Keratinocyte (primary cell): ENCODE data around the gene RPEL1. TPM values are rescaled to one million over a fixed set of nuclear protein-coding genes. Genes with fewer than 3 reads are reported as not detected.

ENCODE experiments used
- DNase-seq: peaks from one replicate; pipeline ENCODE4 v3.0.0-alpha.2; 2011; ENCODE audit warnings: low read depth, missing footprints, low spot score
- FAIRE-seq: peaks from 2 replicates; lab custom pipeline; 2011; peaks lifted over from hg19 to GRCh38; lab: Jason Lieb, UNC
- H2AFZ ChIP-seq: 2 replicates; pipeline ENCODE4 v1.6.0; 2012; ENCODE audit warnings: low read length, control low read depth, inconsistent platforms; ENCODE audit not compliant: control insufficient read depth
- H3K27ac ChIP-seq: 2 replicates; pipeline ENCODE4 v1.5.1; 2011; ENCODE audit warnings: low read length; ENCODE audit not compliant: control insufficient read depth, insufficient read depth
- H3K27me3 ChIP-seq: 3 replicates; pipeline ENCODE4 v1.6.0; 2011; ENCODE audit warnings: low read length; ENCODE audit not compliant: control insufficient read depth, insufficient read depth; ENCODE audit errors: extremely low read depth
- H3K36me3 ChIP-seq, 2 experiments: 2 replicates in 1 of 2; 3 replicates in 1 of 2; pipeline ENCODE4 v1.5.1; 2011; ENCODE audit warnings: low read length in 2 of 2, mild to moderate bottlenecking in 1 of 2; ENCODE audit not compliant: control insufficient read depth in 2 of 2, insufficient read depth in 2 of 2; ENCODE audit errors: extremely low read depth in 1 of 2
- H3K4me1 ChIP-seq: 3 replicates; pipeline ENCODE4 v1.5.1; 2011; ENCODE audit warnings: low read length; ENCODE audit not compliant: control insufficient read depth, insufficient read depth; ENCODE audit errors: extremely low read depth
- H3K4me2 ChIP-seq: 3 replicates; pipeline ENCODE4 v1.6.0; 2011; ENCODE audit warnings: low read depth, low read length; ENCODE audit not compliant: control insufficient read depth, insufficient read depth; ENCODE audit errors: extremely low read depth
- H3K4me3 ChIP-seq, 3 experiments: fragments of 200-600 bp in 1 of 3; sonication (generic) in 1 of 3; 2 replicates in 2 of 3; 3 replicates in 1 of 3; pipeline ENCODE4 v1.5.1; 2011 to 2016; ENCODE audit warnings: low read length in 3 of 3, mild to moderate bottlenecking in 3 of 3, control low read depth in 2 of 3, inconsistent platforms in 1 of 3, low read depth in 1 of 3, mixed read lengths in 1 of 3, mixed run types in 1 of 3, moderate library complexity in 1 of 3; ENCODE audit not compliant: control insufficient read depth in 2 of 3, insufficient read depth in 2 of 3; ENCODE audit errors: extremely low read depth in 1 of 3
- H3K79me2 ChIP-seq: 2 replicates; pipeline ENCODE4 v1.6.0; 2012; ENCODE audit warnings: low read length; ENCODE audit not compliant: control insufficient read depth, insufficient read depth
- H3K9ac ChIP-seq: 3 replicates; pipeline ENCODE4 v1.6.0; 2011; ENCODE audit warnings: low read length; ENCODE audit not compliant: control insufficient read depth, insufficient read depth; ENCODE audit errors: extremely low read depth
- H3K9me1 ChIP-seq: 3 replicates; pipeline ENCODE4 v1.6.0; 2011; ENCODE audit warnings: low read length; ENCODE audit not compliant: control insufficient read depth, insufficient read depth; ENCODE audit errors: extremely low read depth
- H3K9me3 ChIP-seq: 2 replicates; pipeline ENCODE4 v1.5.1; 2012; ENCODE audit warnings: low read depth, low read length; ENCODE audit not compliant: control insufficient read depth
- H4K20me1 ChIP-seq: 3 replicates; pipeline ENCODE4 v1.6.0; 2011; ENCODE audit warnings: low read length; ENCODE audit not compliant: control insufficient read depth, insufficient read depth; ENCODE audit errors: extremely low read depth
- CTCF ChIP-seq, 3 experiments: IDR thresholded peaks in 1 of 3; conservative IDR thresholded peaks in 1 of 3; optimal IDR thresholded peaks in 1 of 3; 2 replicates in 2 of 3; 3 replicates in 1 of 3; pipeline versions ENCODE3 to v1.5.1; 2011; ENCODE audit warnings: low read length in 3 of 3, mild to moderate bottlenecking in 3 of 3, moderate library complexity in 2 of 3, control low read depth in 1 of 3, inconsistent platforms in 1 of 3; ENCODE audit not compliant: insufficient read depth in 2 of 3; ENCODE audit errors: extremely low read depth in 1 of 3
- EZH2 ChIP-seq: IDR thresholded peaks from one replicate; pipeline ENCODE4 v1.6.1; 2012; ENCODE audit warnings: inconsistent platforms, mild to moderate bottlenecking, low read length, moderate library complexity
- dilution Hi-C: fragments of 300-500 bp; cut with MboI; formaldehyde crosslinking; loops from one replicate; pipeline ENCODE4 v1.7.0; 2020; ENCODE audit warnings: low sequenced_read_pairs; ENCODE audit not compliant: extremely low pct_ligation_motif_present
- polyA plus RNA-seq, 5 experiments: library from polyadenylated mRNA; depleted of rRNA in 3 of 5; stranded (reverse) in 3 of 5; stranded (forward) in 1 of 5; unstranded in 1 of 5; fragments of >200 nt; gene quantifications; 1 replicate in 1 of 5; 2 replicates in 3 of 5; 3 replicates in 1 of 5; pipeline versions ENCODE4 v1.2.1 to v1.2.3, GENCODE V29; 2011 to 2012; ENCODE audit warnings: missing spikeins in 2 of 5, low read depth in 1 of 5, low replicate concordance in 1 of 5

Gene RPEL1
- polyA plus RNA-seq, 1 donor (not counting 4 experiments of a cell fraction or from before 2014, with no cell fraction given) = 0.04 TPM

GRCh38 chr10:103199488-103199887, 46.2 kb upstream of the RPEL1 start:
- dilution Hi-C loops = no loop called here
- no peak for FAIRE-seq
- TF ChIP-seq CTCF (optimal IDR thresholded peaks at IDR 0.05 in 1 of 3, IDR thresholded peaks at IDR 0.05 in 1 of 3, conservative IDR thresholded peaks at IDR 0.05 in 1 of 3; ENCODE audit: extremely low read depth in 1 of 3, insufficient read depth in 2 of 3, low read length in 3 of 3) (no peak), EZH2 (no peak)
- no peak overlapping the region for H2AFZ ChIP-seq
- H3K9me1 ChIP-seq = no peaks in the 10 kb centered on the region
- no peaks in the 10 kb centered on the region for H3K4me1 ChIP-seq
- no peak overlapping the region for H3K27ac ChIP-seq
- H3K79me2 ChIP-seq = no peaks in the 10 kb centered on the region
- DNase-seq = no peak
- no peak overlapping the region for H3K4me3 ChIP-seq
- H4K20me1 ChIP-seq = no peaks in the 10 kb centered on the region
- H3K27me3 ChIP-seq = no peaks in the 10 kb centered on the region
- H3K4me2 ChIP-seq = no peak overlapping the region
- H3K36me3 ChIP-seq = no peaks in the 10 kb centered on the region
- no peak overlapping the region for H3K9ac ChIP-seq
- H3K9me3 ChIP-seq = no peaks in the 10 kb centered on the region

- Histone ChIP-seq H3K36me3 (no peaks in the 10 kb centered on the region), H3K4me2 (no peak overlapping the region), H3K9me1 (no peaks in the 10 kb centered on the region), H3K4me1 (no peaks in the 10 kb centered on the region), H2AFZ (no peak overlapping the region), H3K9ac (no peak overlapping the region), H3K27me3 (no peaks in the 10 kb centered on the region), H3K79me2 (no peaks in the 10 kb centered on the region), H3K9me3 (no peaks in the 10 kb centered on the region), H3K27ac (no peak overlapping the region), H3K4me3 (no peak overlapping the region), H4K20me1 (no peaks in the 10 kb centered on the region)
- dilution Hi-C loops = no loop called here
- TF ChIP-seq CTCF (optimal IDR thresholded peaks at IDR 0.05 in 1 of 3, IDR thresholded peaks at IDR 0.05 in 1 of 3, conservative IDR thresholded peaks at IDR 0.05 in 1 of 3; ENCODE audit: extremely low read depth in 1 of 3, insufficient read depth in 2 of 3, low read length in 3 of 3) (no peak), EZH2 (no peak)
- DNase-seq = no peak
- no peak for FAIRE-seq
Observed at GRCh38 chr10:103202319-103202718, 43.4 kb upstream of the RPEL1 start.
